ENCODE results near the gene FAM131A.

Gene FAM131A

GRCh38 chr3:184341925-184342324, 4.5 kb downstream of the FAM131A start:
- no peak for DNase-seq (ENCODE audit: low spot score)

- no peak for DNase-seq (ENCODE audit: low spot score)
Observed at GRCh38 chr3:184343200-184343876, 5.9 kb downstream of the FAM131A start.

GRCh38 chr3:184344579-184345316, 7.3 kb downstream of the FAM131A start:
- no peak for DNase-seq (ENCODE audit: low spot score)

GRCh38 chr3:184345317-184346144, 8.1 kb downstream of the FAM131A start:
- peak; percentile 98 for DNase-seq (ENCODE audit: low spot score)

- no peak for DNase-seq (ENCODE audit: low spot score)
Observed at GRCh38 chr3:184346480-184347190, 9.2 kb downstream of the FAM131A start.

GRCh38 chr3:184347321-184348056, 10.1 kb downstream of the FAM131A start:
- DNase-seq (ENCODE audit: low spot score): no peak

GRCh38 chr3:184348057-184348382, 10.6 kb downstream of the FAM131A start:
- no peak for DNase-seq (ENCODE audit: low spot score)

- DNase-seq (ENCODE audit: low spot score): peak; percentile 45
Observed at GRCh38 chr3:184349563-184350470, 12.4 kb downstream of the FAM131A start.

GRCh38 chr3:184350618-184351017, 13.2 kb downstream of the FAM131A start:
- DNase-seq (ENCODE audit: low spot score): no peak

GRCh38 chr3:184351511-184352148, 14.2 kb downstream of the FAM131A start:
- no peak for DNase-seq (ENCODE audit: low spot score)

- no peak for DNase-seq (ENCODE audit: low spot score)
Observed at GRCh38 chr3:184352149-184352785, 14.9 kb downstream of the FAM131A start.

- DNase-seq (ENCODE audit: low spot score): no peak
Observed at GRCh38 chr3:184352897-184353545, 15.6 kb downstream of the FAM131A start.

- DNase-seq (ENCODE audit: low spot score): no peak
Observed at GRCh38 chr3:184353546-184353941, 16.1 kb downstream of the FAM131A start.

GRCh38 chr3:184354121-184354728, 16.8 kb downstream of the FAM131A start:
- no peak for DNase-seq (ENCODE audit: low spot score)

- no peak for DNase-seq (ENCODE audit: low spot score)
Observed at GRCh38 chr3:184354754-184355153, 17.4 kb downstream of the FAM131A start.

- no peak for DNase-seq (ENCODE audit: low spot score)
Observed at GRCh38 chr3:184355261-184356040, 18.1 kb downstream of the FAM131A start.

GRCh38 chr3:184357248-184358123, 20.1 kb downstream of the FAM131A start:
- DNase-seq (ENCODE audit: low spot score): no peak
